Measurements from ENCODE around the gene INPPL1. TPM values are rescaled to one million over a fixed set of nuclear protein-coding genes. Genes with fewer than 3 reads are reported as not detected.
"Not testable (repeated sequence)": the region's sequence is repeated elsewhere in the genome, so short reads cannot be mapped to it uniquely, and the experiment has no call there.

Gene INPPL1
- total and polyA plus RNA-seq, 5 donors: 79.2 to 149 (median 113) TPM

GRCh38 chr11:72191961-72192381 is 32.6 kb upstream of the INPPL1 start, which contains the start of gene FOLR1:
Gene FOLR1, plus strand, starts transcription at chr11:72192140. Its CDS starts 34 bp downstream, at chr11:72192174.
- intact Hi-C loops (cut with DNase I): no loop called here
- no peak within 1 kb of the TSS for H3K4me3 ChIP-seq (ENCODE audit: low read length)
- no peak within 1 kb of the TSS for H3K27ac ChIP-seq (ENCODE audit: low read length)
- WGBS: 78% methylated on average over 5 of the region's 5 CpGs
- no peak for ATAC-seq
- no peaks in the 10 kb centered on the region for H3K9me3 ChIP-seq (ENCODE audit: control insufficient read depth, low read length)
- no peaks in the 10 kb centered on the region for H3K27me3 ChIP-seq (ENCODE audit: control insufficient read depth, insufficient read depth)
- no peak for DNase-seq
- no peaks in the 10 kb centered on the region for H3K4me1 ChIP-seq (ENCODE audit: control insufficient read depth, insufficient read depth, low read length)

GRCh38 chr11:72195518-72196270 is 28.9 kb upstream of the INPPL1 start:
- 87% methylated on average over 12 of the region's 12 CpGs for WGBS
- DNase-seq: no peak
- ATAC-seq: no peak
- Histone ChIP-seq H3K4me3 (ENCODE audit: low read length) (no peak overlapping the region), H3K27ac (ENCODE audit: low read length) (no peak overlapping the region), H3K27me3 (ENCODE audit: control insufficient read depth, insufficient read depth) (no peaks in the 10 kb centered on the region), H3K9me3 (ENCODE audit: control insufficient read depth, low read length) (no peaks in the 10 kb centered on the region), H3K4me1 (ENCODE audit: control insufficient read depth, insufficient read depth, low read length) (no peaks in the 10 kb centered on the region)
- intact Hi-C loops (cut with DNase I): no loop called here

- ATAC-seq: not testable (repeated sequence)
- WGBS: 94% methylated on average over 42 of the region's 43 CpGs
Measured at GRCh38 chr11:72201445-72201844, 23.1 kb upstream of the INPPL1 start.

GRCh38 chr11:72202571-72202970 is 22.0 kb upstream of the INPPL1 start:
- Histone ChIP-seq H3K4me3 (ENCODE audit: low read length) (no peak overlapping the region), H3K27ac (ENCODE audit: low read length) (no peak overlapping the region), H3K4me1 (ENCODE audit: control insufficient read depth, insufficient read depth, low read length) (peaks cover 1% of the 10 kb centered on the region), H3K9me3 (ENCODE audit: control insufficient read depth, low read length) (no peaks in the 10 kb centered on the region), H3K27me3 (ENCODE audit: control insufficient read depth, insufficient read depth) (no peaks in the 10 kb centered on the region)
- no peak for ATAC-seq
- WGBS: 98% methylated on average over 6 of the region's 6 CpGs
- no peak for DNase-seq
- intact Hi-C loops (cut with DNase I): no loop called here

More at GRCh38 chr11:72201445-72201844, 23.1 kb upstream of the INPPL1 start:
- H3K4me3 ChIP-seq (ENCODE audit: low read length); H3K27me3 ChIP-seq (ENCODE audit: control insufficient read depth, insufficient read depth); DNase-seq; H3K27ac ChIP-seq (ENCODE audit: low read length); H3K9me3 ChIP-seq (ENCODE audit: control insufficient read depth, low read length); intact Hi-C loops (cut with DNase I); H3K4me1 ChIP-seq (ENCODE audit: control insufficient read depth, insufficient read depth, low read length): not testable (repeated sequence)

GRCh38 chr11:72203163-72203562 is 21.4 kb upstream of the INPPL1 start:
- Histone ChIP-seq H3K27ac (ENCODE audit: low read length) (no peak overlapping the region), H3K4me3 (ENCODE audit: low read length) (no peak overlapping the region), H3K27me3 (ENCODE audit: control insufficient read depth, insufficient read depth) (no peaks in the 10 kb centered on the region), H3K9me3 (ENCODE audit: control insufficient read depth, low read length) (no peaks in the 10 kb centered on the region), H3K4me1 (ENCODE audit: control insufficient read depth, insufficient read depth, low read length) (peaks cover 1% of the 10 kb centered on the region)
- 60% methylated on average over 2 of the region's 2 CpGs for WGBS
- DNase-seq (no peak), ATAC-seq (no peak)
- intact Hi-C loops (cut with DNase I): no loop called here

GRCh38 chr11:72204886-72205285 is 19.7 kb upstream of the INPPL1 start:
- DNase-seq (no peak), ATAC-seq (no peak)
- Histone ChIP-seq H3K27ac (ENCODE audit: low read length) (no peak overlapping the region), H3K27me3 (ENCODE audit: control insufficient read depth, insufficient read depth) (no peaks in the 10 kb centered on the region), H3K4me1 (ENCODE audit: control insufficient read depth, insufficient read depth, low read length) (peaks cover 1% of the 10 kb centered on the region), H3K9me3 (ENCODE audit: control insufficient read depth, low read length) (peaks cover 2% of the 10 kb centered on the region), H3K4me3 (ENCODE audit: low read length) (no peak overlapping the region)
- intact Hi-C loops (cut with DNase I): no loop called here

GRCh38 chr11:72206794-72207193 is 17.8 kb upstream of the INPPL1 start:
- intact Hi-C loops (cut with DNase I): not testable (repeated sequence)

GRCh38 chr11:72208281-72208680 is 16.3 kb upstream of the INPPL1 start:
- Histone ChIP-seq H3K4me1 (ENCODE audit: control insufficient read depth, insufficient read depth, low read length) (peaks cover 1% of the 10 kb centered on the region), H3K9me3 (ENCODE audit: control insufficient read depth, low read length) (peaks cover 2% of the 10 kb centered on the region), H3K27me3 (ENCODE audit: control insufficient read depth, insufficient read depth) (no peaks in the 10 kb centered on the region), H3K27ac (ENCODE audit: low read length) (no peak overlapping the region), H3K4me3 (ENCODE audit: low read length) (no peak overlapping the region)
- intact Hi-C loops (cut with DNase I): no loop called here
- WGBS: 76% methylated on average over 3 of the region's 3 CpGs
- DNase-seq: no peak
- ATAC-seq: no peak

More at GRCh38 chr11:72206794-72207193, 17.8 kb upstream of the INPPL1 start:
- not testable (repeated sequence) for DNase-seq; H3K27ac ChIP-seq (ENCODE audit: low read length); H3K4me1 ChIP-seq (ENCODE audit: control insufficient read depth, insufficient read depth, low read length); H3K4me3 ChIP-seq (ENCODE audit: low read length); H3K9me3 ChIP-seq (ENCODE audit: control insufficient read depth, low read length); H3K27me3 ChIP-seq (ENCODE audit: control insufficient read depth, insufficient read depth); ATAC-seq
- WGBS: 83% methylated on average over 2 of the region's 2 CpGs

- WGBS: 67% methylated on average over 4 of the region's 4 CpGs
- DNase-seq (no peak), ATAC-seq (no peak)
- no peak overlapping the region for H3K27ac ChIP-seq (ENCODE audit: low read length)
- H3K27me3 ChIP-seq (ENCODE audit: control insufficient read depth, insufficient read depth): no peaks in the 10 kb centered on the region
- H3K9me3 ChIP-seq (ENCODE audit: control insufficient read depth, low read length): peaks cover 2% of the 10 kb centered on the region
- peaks cover 1% of the 10 kb centered on the region for H3K4me1 ChIP-seq (ENCODE audit: control insufficient read depth, insufficient read depth, low read length)
- intact Hi-C loops (cut with DNase I): no loop called here
- no peak overlapping the region for H3K4me3 ChIP-seq (ENCODE audit: low read length)
Measured at GRCh38 chr11:72209101-72209500, 15.5 kb upstream of the INPPL1 start.

GRCh38 chr11:72216638-72217037 is 7.9 kb upstream of the INPPL1 start, which contains the start of gene FOLR2:
Gene FOLR2, plus strand, starts transcription at chr11:72216794. Its CDS starts 1,791 bp downstream, at chr11:72218585.
- DNase-seq (no peak), ATAC-seq (peak in 1 of 2 donors; percentile 35)
- H3K27me3 ChIP-seq (ENCODE audit: control insufficient read depth, insufficient read depth): no peaks in the 10 kb centered on the region
- intact Hi-C loops (cut with DNase I): no loop called here
- WGBS: 76% methylated on average over 6 of the region's 6 CpGs
- H3K4me1 ChIP-seq (ENCODE audit: control insufficient read depth, insufficient read depth, low read length): no peaks in the 10 kb centered on the region
- no peaks in the 10 kb centered on the region for H3K9me3 ChIP-seq (ENCODE audit: control insufficient read depth, low read length)
- H3K4me3 ChIP-seq (ENCODE audit: low read length): no peak within 1 kb of the TSS
- no peak within 1 kb of the TSS for H3K27ac ChIP-seq (ENCODE audit: low read length)

GRCh38 chr11:72217841-72218240 is 6.7 kb upstream of the INPPL1 start:
- Histone ChIP-seq H3K27me3 (ENCODE audit: control insufficient read depth, insufficient read depth) (no peaks in the 10 kb centered on the region), H3K9me3 (ENCODE audit: control insufficient read depth, low read length) (no peaks in the 10 kb centered on the region), H3K4me3 (ENCODE audit: low read length) (no peak overlapping the region), H3K27ac (ENCODE audit: low read length) (no peak overlapping the region), H3K4me1 (ENCODE audit: control insufficient read depth, insufficient read depth, low read length) (peaks cover 4% of the 10 kb centered on the region)
- 33% methylated on average over 2 of the region's 2 CpGs for WGBS
- ATAC-seq: no peak
- no peak for DNase-seq
- intact Hi-C loops (cut with DNase I): no loop called here

All from right cardiac atrium (tissue), 5 donors.